Mesodermal cell (in vitro differentiated cells): Measurements from ENCODE around the gene RICTOR.
A peak's percentile ranks its signal among the peaks of the same experiment; 100 is the strongest.

Experiments used
- H3K27ac ChIP-seq: 2 replicates; pipeline ENCODE4 v1.7.0; 2013; ENCODE audit warnings: mild to moderate bottlenecking, low read depth, low read length, moderate library complexity; ENCODE audit not compliant: severe bottlenecking
- H3K36me3 ChIP-seq: 2 replicates; pipeline ENCODE4 v1.7.1; 2013; ENCODE audit warnings: mild to moderate bottlenecking, low read length, moderate library complexity; ENCODE audit not compliant: control insufficient read depth, insufficient read depth
- H3K4me1 ChIP-seq: one replicate; pipeline ENCODE4 v1.7.1; 2013; ENCODE audit warnings: mild to moderate bottlenecking, low read length; ENCODE audit not compliant: insufficient read depth, control insufficient read depth, poor library complexity, severe bottlenecking
- H3K4me3 ChIP-seq: 2 replicates; pipeline ENCODE4 v1.7.0; 2013; ENCODE audit warnings: low read length, control low read depth, mild to moderate bottlenecking; ENCODE audit not compliant: insufficient read depth, poor library complexity, severe bottlenecking; ENCODE audit errors: extremely low read depth
- H3K9me3 ChIP-seq: 2 replicates; pipeline ENCODE4 v1.7.1; 2013; ENCODE audit warnings: mild to moderate bottlenecking, low read length, moderate library complexity; ENCODE audit not compliant: control insufficient read depth
- WGBS, 2 experiments: methylation state at CpG; one replicate each; pipeline ENCODE4 v1.1.5; 2013; ENCODE audit warnings: missing lambda C conversion rate in 2 of 2; ENCODE audit not compliant: insufficient coverage in 2 of 2; 5-methylcytosine and 5-hydroxymethylcytosine counted together

RICTOR gene

GRCh38 chr5:39115644-39116343, 41.6 kb upstream of the RICTOR start:
- 60 to 93% methylated on average over 1 to 3 of the region's 5 CpGs for WGBS, 2 experiments
- Histone ChIP-seq H3K27ac (no peak overlapping the region), H3K36me3 (no peaks in the 10 kb centered on the region), H3K4me3 (no peak overlapping the region), H3K9me3 (no peaks in the 10 kb centered on the region), H3K4me1 (peaks cover 5% of the 10 kb centered on the region)

- Histone ChIP-seq H3K9me3 (no peaks in the 10 kb centered on the region), H3K4me3 (no peak overlapping the region), H3K36me3 (no peaks in the 10 kb centered on the region), H3K27ac (no peak overlapping the region), H3K4me1 (peaks cover 5% of the 10 kb centered on the region)
- 88 to 89% methylated on average over 4 of the region's 4 CpGs for WGBS, 2 experiments
Measured at GRCh38 chr5:39114155-39114554, 40.0 kb upstream of the RICTOR start.

DNA sequence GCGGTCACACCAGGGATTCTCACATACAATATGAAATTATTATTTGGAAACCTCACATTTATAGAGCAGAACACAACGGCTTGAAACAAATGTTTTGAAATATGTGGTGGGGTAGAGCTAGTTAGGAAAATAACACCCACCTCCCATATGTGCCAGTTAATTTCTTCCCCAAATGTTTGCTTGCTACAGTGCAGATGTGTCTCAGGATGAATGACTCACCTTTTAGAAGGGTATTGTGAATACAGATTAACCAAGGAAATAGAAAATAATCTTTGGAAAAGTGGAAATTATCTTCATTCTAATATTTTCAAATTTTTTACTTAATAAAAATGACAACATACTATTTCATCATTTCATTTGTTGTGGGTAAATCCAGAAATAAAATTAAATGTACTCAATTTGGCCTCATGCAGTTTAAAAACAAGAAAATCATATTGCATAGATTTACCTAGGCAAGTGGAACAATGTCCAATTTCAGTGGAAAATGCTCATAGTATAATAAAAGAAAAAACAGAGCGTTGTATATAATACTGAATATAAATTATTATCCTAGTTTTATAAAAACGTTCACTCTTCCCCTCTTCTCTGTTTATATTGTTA, 39.3 kb upstream of the RICTOR start:
- H3K4me3 ChIP-seq = no peak overlapping the region
- H3K4me1 ChIP-seq = peaks cover 5% of the 10 kb centered on the region
- no CpG with 5 or more reads among the region's 4 CpGs for WGBS, 2 experiments
- no peaks in the 10 kb centered on the region for H3K9me3 ChIP-seq
- H3K36me3 ChIP-seq = no peaks in the 10 kb centered on the region
- H3K27ac ChIP-seq = no peak overlapping the region

DNA sequence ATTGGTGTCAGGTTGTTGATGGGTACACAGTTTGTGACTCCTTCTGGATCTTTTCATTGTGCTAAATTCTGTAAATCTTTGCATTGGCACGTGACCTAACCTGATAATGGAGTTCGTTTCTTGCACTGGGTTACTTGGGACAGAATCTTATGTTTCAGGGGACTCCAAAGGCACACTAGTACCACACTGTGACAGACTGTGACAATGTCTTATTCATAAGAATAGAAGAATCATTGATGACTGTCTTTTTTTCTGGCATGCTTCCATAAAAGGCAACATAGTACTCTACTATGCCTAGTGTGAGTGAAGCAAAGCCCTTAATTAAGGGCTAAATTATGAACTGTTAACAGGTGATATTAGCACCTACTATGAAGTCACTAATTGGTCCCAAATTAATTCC, 35.4 kb upstream of the RICTOR start:
- Histone ChIP-seq H3K9me3 (no peaks in the 10 kb centered on the region), H3K4me1 (no peaks in the 10 kb centered on the region), H3K36me3 (no peaks in the 10 kb centered on the region), H3K4me3 (no peak overlapping the region), H3K27ac (no peak overlapping the region)
- WGBS, 2 experiments = 100% methylated on average over 1 of the region's 2 CpGs; no CpG with 5 or more reads in 1 of the 2 experiments

- no peaks in the 10 kb centered on the region for H3K36me3 ChIP-seq
- H3K4me3 ChIP-seq = no peak overlapping the region
- H3K9me3 ChIP-seq = no peaks in the 10 kb centered on the region
- no CpG with 5 or more reads among the region's 3 CpGs for WGBS, 2 experiments
- H3K4me1 ChIP-seq = no peaks in the 10 kb centered on the region
- no peak overlapping the region for H3K27ac ChIP-seq
Measured at GRCh38 chr5:39108987-39109386, 34.8 kb upstream of the RICTOR start.

DNA sequence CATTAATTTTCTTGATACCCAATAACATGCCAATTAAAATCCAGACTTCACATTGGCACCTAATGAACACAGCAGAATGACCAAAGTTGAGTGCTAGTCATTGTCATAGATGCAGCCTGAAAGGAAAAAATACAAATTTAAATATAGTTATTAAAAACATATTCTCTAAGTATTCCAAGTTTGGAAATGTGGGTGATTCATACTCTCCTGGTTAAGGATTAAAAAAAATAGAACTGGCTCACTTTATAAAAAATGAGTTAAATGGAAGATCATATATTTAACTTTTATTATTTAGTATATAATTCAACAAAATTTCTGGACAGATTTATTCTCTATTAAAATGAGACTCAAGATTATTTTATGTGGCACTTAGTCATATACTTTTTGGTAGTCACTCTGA, 33.2 kb upstream of the RICTOR start:
- Histone ChIP-seq H3K4me3 (no peak overlapping the region), H3K27ac (no peak overlapping the region), H3K9me3 (no peaks in the 10 kb centered on the region), H3K4me1 (peaks cover 2% of the 10 kb centered on the region), H3K36me3 (no peaks in the 10 kb centered on the region)

GRCh38 chr5:39106322-39106721, 32.1 kb upstream of the RICTOR start:
- Histone ChIP-seq H3K27ac (no peak overlapping the region), H3K4me3 (no peak overlapping the region), H3K4me1 (peaks cover 11% of the 10 kb centered on the region), H3K36me3 (no peaks in the 10 kb centered on the region), H3K9me3 (no peaks in the 10 kb centered on the region)
- no CpG with 5 or more reads among the region's 1 CpG for WGBS, 2 experiments

DNA sequence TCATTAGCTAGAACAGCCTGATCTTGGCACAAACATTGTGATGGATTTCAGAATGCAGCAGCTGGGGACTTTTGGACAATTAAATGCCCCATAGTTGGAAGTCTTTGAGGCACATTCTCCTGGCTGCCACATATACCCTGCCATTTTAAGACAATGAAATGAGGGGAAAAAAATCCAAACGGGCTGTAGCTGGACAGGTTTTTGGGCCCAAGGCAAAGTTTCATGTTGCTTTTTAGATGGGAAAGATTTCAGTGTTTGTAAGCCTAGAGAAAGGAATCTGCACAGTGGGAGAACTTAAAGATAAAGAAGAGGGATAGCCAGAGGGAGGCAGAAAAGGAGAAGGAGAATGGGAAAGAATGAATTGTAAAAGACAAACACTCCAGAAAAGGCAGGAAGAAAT, 30.0 kb upstream of the RICTOR start:
- WGBS, 2 experiments = 75 to 100% methylated on average over 1 of the region's 1 CpG
- H3K27ac ChIP-seq = no peak overlapping the region
- no peaks in the 10 kb centered on the region for H3K9me3 ChIP-seq
- H3K4me3 ChIP-seq = no peak overlapping the region
- H3K36me3 ChIP-seq = no peaks in the 10 kb centered on the region
- H3K4me1 ChIP-seq = peaks cover 23% of the 10 kb centered on the region

GRCh38 chr5:39102684-39103155, 28.5 kb upstream of the RICTOR start:
- H3K27ac ChIP-seq = no peak overlapping the region
- no peak overlapping the region for H3K4me3 ChIP-seq
- no peaks in the 10 kb centered on the region for H3K9me3 ChIP-seq
- H3K4me1 ChIP-seq = peaks cover 23% of the 10 kb centered on the region
- 91 to 96% methylated on average over 4 of the region's 4 CpGs for WGBS, 2 experiments
- no peaks in the 10 kb centered on the region for H3K36me3 ChIP-seq

- Histone ChIP-seq H3K9me3 (no peaks in the 10 kb centered on the region), H3K36me3 (no peaks in the 10 kb centered on the region), H3K4me1 (peaks cover 23% of the 10 kb centered on the region), H3K4me3 (no peak overlapping the region), H3K27ac (peak overlapping the region; percentile 68)
- 70 to 91% methylated on average over 2 to 4 of the region's 7 CpGs for WGBS, 2 experiments
Measured at GRCh38 chr5:39100851-39101396, 26.7 kb upstream of the RICTOR start.

GRCh38 chr5:39100301-39100850, 26.2 kb upstream of the RICTOR start:
- no peak overlapping the region for H3K4me3 ChIP-seq
- H3K27ac ChIP-seq = peak overlapping the region; percentile 68
- WGBS, 2 experiments = 93 to 94% methylated on average over 3 to 4 of the region's 6 CpGs
- peaks cover 23% of the 10 kb centered on the region for H3K4me1 ChIP-seq
- no peaks in the 10 kb centered on the region for H3K9me3 ChIP-seq
- H3K36me3 ChIP-seq = no peaks in the 10 kb centered on the region
